ENCODE measurements around the gene TRMT2B. TPM values are rescaled to one million over a fixed set of nuclear protein-coding genes. Genes with fewer than 3 reads are reported as not detected.

TRMT2B gene
- total RNA-seq, 1 experiment from 2014 or later: 39.7 TPM

- no TSS peak for BruUV-seq (replicated peaks)
Measured at GRCh38 chrX:101091817-101092216, 39.9 kb upstream of the TRMT2B start.

GRCh38 chrX:101081231-101081630, 29.3 kb upstream of the TRMT2B start:
- no peaks in the 10 kb centered on the region for H3K9me3 ChIP-seq (ENCODE audit: control insufficient read depth, insufficient read depth, low read depth, low read length)
- no peaks in the 10 kb centered on the region for H3K4me1 ChIP-seq (ENCODE audit: control insufficient read depth, insufficient read depth, low read length)
- H3K27me3 ChIP-seq (ENCODE audit: control insufficient read depth, insufficient read depth, low read length): no peaks in the 10 kb centered on the region
- H3K27ac ChIP-seq (ENCODE audit: low read length): no peak overlapping the region
- ATAC-seq: no peak
- ChIA-PET POLR2A (no interaction called here), CTCF (no interaction called here)
- BruUV-seq (replicated peaks): no TSS peak
- in situ Hi-C loops (cut with HindIII; ENCODE audit: low pct_unique_long_range_greater_than_20kb, low sequenced_read_pairs) (no loop called here), intact Hi-C loops (cut with micrococcal nuclease; ENCODE audit: unreplicated experiment) (no loop called here)
- TF ChIP-seq CTCF (IDR thresholded peaks at IDR 0.05) (no peak), POLR2AphosphoS5 (IDR thresholded peaks at IDR 0.05; ENCODE audit: low read depth, low read length) (no peak), TCF7L2 (IDR thresholded peaks at IDR 0.05; ENCODE audit: low read depth, low read length) (no peak), SIN3A (IDR thresholded peaks at IDR 0.05; ENCODE audit: borderline replicate concordance, insufficient read depth, low read depth, low read length) (no peak), REST (IDR thresholded peaks at IDR 0.05; ENCODE audit: insufficient read depth in 1 of 2, low read depth in 2 of 2, low read length in 1 of 2) (no peak)
- no peak overlapping the region for H3K4me3 ChIP-seq (ENCODE audit: low read depth in 2 of 2, low read length in 2 of 2)
- H3K36me3 ChIP-seq (ENCODE audit: control insufficient read depth, insufficient read depth, low read length): no peaks in the 10 kb centered on the region
- no peak for DNase-seq (ENCODE audit: low read depth, low spot score)

More at GRCh38 chrX:101091817-101092216, 39.9 kb upstream of the TRMT2B start:
- ATAC-seq (no peak), DNase-seq (ENCODE audit: low read depth, low spot score) (no peak)
- no peaks in the 10 kb centered on the region for H3K27me3 ChIP-seq (ENCODE audit: control insufficient read depth, insufficient read depth, low read length)
- no peaks in the 10 kb centered on the region for H3K4me1 ChIP-seq (ENCODE audit: control insufficient read depth, insufficient read depth, low read length)
- H3K4me3 ChIP-seq (ENCODE audit: low read depth in 2 of 2, low read length in 2 of 2): no peak overlapping the region
- intact Hi-C loops (cut with micrococcal nuclease; ENCODE audit: unreplicated experiment) (no loop called here), in situ Hi-C loops (cut with HindIII; ENCODE audit: low pct_unique_long_range_greater_than_20kb, low sequenced_read_pairs) (no loop called here)
- no peaks in the 10 kb centered on the region for H3K9me3 ChIP-seq (ENCODE audit: control insufficient read depth, insufficient read depth, low read depth, low read length)
- ChIA-PET CTCF (no interaction called here), POLR2A (no interaction called here)
- H3K36me3 ChIP-seq (ENCODE audit: control insufficient read depth, insufficient read depth, low read length): no peaks in the 10 kb centered on the region
- no peak overlapping the region for H3K27ac ChIP-seq (ENCODE audit: low read length)
- TF ChIP-seq CTCF (IDR thresholded peaks at IDR 0.05) (no peak), TCF7L2 (IDR thresholded peaks at IDR 0.05; ENCODE audit: low read depth, low read length) (no peak), REST (IDR thresholded peaks at IDR 0.05; ENCODE audit: insufficient read depth in 1 of 2, low read depth in 2 of 2, low read length in 1 of 2) (no peak), POLR2AphosphoS5 (IDR thresholded peaks at IDR 0.05; ENCODE audit: low read depth, low read length) (no peak), SIN3A (IDR thresholded peaks at IDR 0.05; ENCODE audit: borderline replicate concordance, insufficient read depth, low read depth, low read length) (no peak)

Measured in Panc1 (cell line).